HG02759 (cell line): ENCODE data around the gene KCNIP3.
A peak's percentile ranks its signal among the peaks of the same experiment; 100 is the strongest.

Experiments
- ATAC-seq: cut with Tn5 transposase; IDR thresholded peaks from one replicate; pipeline ENCODE4 v1.9.1; 2021; ENCODE audit warnings: mild to moderate bottlenecking, moderate library complexity; ENCODE audit not compliant: unreplicated experiment

Gene KCNIP3

DNA sequence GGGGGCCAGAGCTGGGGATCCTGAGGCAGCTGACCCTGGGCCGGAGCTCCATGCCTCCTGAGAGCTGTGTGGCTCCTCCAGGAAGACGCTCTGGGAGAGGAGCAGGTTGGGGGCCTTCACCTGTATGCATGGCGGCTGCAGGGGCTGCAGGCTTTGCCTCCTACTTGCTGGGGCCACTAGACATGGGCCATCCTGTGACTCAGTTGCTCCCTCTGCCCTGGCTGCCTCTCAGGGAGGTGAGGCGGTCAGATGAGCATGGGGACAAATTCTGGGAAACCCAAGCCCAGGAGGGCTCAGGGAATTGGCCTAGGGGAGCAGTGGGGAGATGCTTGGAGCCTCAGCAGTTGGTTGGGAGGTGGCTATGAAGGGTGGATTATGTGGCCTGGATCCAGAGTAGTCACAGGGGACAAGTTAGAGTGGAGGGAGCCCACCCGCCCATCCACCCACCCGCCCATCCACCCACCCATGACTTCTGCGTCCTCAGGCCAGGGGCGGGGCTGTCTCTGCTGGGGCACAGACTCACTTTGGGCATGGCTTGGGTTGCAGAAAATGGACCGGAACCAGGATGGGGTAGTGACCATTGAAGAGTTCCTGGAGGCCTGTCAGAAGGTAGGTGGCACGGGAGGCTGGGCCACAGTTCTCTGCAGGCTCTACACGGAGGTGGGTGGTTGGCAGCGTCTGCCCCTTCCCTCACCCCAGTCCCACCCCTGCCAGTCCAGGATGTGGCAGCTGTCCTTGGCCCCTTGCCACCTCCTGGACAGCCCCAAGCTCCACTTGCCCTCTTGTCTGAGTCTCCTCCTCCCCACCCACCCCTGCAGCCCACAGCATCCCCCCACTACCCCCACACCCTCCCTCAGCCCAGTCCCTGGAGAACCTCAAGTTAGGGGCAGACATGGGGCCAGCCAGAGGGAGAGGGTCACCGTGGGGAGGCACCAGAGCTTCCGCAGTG lies 85.8 kb downstream of the KCNIP3 start:
- ATAC-seq = no peak

DNA sequence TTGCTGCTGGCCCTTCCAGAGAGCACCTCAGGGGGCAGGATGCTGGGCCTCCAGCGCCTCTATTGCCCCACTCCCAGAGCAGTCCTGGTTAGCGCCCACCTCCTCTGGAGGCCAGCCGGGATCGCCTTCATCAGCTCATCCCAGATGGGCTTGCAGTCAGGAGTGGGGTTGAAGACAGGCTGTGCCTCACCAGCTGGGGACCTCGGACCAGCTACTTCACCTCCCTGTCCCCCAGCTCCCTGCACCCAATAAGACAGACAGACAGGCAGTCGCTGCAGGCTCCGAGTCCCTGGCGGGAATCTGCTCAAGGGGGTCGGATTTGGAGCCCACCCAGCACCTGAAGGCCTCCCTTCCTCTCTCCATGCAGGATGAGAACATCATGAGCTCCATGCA lies 86.5 kb downstream of the KCNIP3 start:
- ATAC-seq = no peak

DNA sequence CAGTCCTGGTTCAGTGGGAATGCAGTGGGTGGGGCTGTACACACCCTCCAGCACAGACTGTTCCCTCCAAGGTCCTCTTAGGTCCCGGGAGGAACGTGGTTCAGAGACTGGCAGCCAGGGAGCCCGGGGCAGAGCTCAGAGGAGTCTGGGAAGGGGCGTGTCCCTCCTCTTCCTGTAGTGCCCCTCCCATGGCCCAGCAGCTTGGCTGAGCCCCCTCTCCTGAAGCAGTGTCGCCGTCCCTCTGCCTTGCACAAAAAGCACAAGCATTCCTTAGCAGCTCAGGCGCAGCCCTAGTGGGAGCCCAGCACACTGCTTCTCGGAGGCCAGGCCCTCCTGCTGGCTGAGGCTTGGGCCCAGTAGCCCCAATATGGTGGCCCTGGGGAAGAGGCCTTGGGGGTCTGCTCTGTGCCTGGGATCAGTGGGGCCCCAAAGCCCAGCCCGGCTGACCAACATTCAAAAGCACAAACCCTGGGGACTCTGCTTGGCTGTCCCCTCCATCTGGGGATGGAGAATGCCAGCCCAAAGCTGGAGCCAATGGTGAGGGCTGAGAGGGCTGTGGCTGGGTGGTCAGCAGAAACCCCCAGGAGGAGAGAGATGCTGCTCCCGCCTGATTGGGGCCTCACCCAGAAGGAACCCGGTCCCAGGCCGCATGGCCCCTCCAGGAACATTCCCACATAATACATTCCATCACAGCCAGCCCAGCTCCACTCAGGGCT lies 87.9 kb downstream of the KCNIP3 start:
- no peak for ATAC-seq

DNA sequence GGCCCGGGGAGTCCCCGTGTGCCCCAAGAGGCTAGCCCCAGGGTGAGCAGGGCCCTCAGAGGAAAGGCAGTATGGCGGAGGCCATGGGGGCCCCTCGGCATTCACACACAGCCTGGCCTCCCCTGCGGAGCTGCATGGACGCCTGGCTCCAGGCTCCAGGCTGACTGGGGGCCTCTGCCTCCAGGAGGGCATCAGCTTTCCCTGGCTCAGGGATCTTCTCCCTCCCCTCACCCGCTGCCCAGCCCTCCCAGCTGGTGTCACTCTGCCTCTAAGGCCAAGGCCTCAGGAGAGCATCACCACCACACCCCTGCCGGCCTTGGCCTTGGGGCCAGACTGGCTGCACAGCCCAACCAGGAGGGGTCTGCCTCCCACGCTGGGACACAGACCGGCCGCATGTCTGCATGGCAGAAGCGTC lies 88.4 kb downstream of the KCNIP3 start:
- no peak for ATAC-seq

DNA sequence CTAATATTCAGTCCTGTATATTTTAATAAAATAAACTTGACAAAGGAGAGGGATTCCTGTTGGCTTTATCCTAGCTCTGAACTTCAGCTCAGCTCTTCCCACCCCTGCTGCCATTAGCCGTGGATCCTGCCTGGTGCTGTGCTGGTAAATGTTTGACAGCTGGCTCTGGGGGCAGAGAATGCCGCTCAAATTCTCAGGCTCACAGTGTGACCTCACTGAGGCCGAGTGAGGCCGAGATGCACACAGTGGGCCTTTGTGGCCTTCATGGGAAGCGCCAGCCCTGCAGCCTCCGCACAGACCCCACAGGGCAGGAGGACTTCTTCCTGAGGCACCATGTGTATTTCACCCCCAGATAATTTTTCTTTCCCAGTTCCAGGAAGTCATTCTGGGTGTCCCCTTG lies 88.9 kb downstream of the KCNIP3 start:
- no peak for ATAC-seq

DNA sequence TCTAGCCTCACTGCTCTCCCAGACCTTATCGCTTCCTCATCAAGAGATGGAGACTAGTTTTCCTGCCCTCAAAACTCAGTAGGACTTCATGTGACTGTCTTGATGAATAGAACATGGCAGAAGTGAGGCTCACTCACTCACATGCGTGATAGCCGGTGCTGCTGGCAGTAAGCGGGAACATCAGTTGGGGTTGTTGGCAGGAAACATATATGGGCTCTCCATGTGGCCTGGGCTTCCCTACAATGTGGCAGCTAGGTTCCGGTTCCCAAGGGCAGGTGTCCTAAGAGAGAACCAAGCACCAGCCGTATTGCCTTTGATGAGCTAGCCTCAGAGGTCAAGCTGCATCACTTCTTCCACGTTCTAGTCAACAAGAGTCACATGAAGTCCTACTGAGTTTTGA lies 90.2 kb downstream of the KCNIP3 start:
- no peak for ATAC-seq

DNA sequence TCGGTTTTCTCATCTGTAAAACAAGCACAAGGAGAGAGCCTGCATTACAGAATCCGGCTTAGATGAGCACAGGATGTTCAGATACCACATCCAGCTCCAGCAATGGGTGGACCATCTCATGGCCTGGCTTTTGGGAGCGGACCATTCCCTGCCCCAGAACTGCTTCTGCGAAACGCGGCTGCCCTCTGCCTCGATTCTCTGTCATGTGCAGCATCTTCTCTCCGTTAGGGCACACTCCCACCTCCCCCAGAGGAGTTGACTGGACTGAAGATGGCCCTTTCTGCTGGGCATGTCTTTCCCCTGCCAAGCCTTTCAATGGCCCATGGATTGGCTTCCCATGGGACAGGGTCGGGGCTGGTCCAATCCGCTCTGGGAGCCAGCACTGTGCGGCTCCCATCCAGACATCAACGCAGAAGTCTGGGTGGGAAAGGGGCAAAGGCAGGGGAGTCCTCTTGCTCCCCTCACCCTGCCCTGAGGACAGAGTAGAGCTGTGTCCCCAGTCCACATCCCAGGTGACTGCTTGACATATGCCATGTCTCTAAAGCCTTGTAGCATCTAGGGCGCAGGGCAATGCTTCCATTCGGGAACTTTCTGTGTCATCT lies 91.0 kb downstream of the KCNIP3 start:
- ATAC-seq = no peak

DNA sequence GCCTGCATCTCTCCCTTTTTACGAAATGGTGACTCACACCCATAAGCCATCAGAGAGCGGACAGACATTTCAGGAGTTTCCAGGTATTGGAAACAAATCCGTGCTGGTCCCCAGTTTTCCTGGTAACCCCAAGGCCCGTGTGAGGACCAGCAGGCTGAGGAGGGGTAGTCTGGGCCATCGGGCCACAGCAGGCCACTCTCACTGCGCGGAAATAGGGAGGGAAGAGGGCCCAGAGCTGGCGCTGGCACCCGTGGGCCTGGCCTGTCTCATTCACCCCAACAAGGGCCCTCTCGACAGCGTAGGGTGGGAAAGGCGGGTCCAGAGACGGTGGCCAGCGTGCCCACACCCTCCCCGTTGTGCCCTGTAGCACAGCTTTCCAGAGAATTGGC lies 91.7 kb downstream of the KCNIP3 start:
- peak; percentile 14 for ATAC-seq

DNA sequence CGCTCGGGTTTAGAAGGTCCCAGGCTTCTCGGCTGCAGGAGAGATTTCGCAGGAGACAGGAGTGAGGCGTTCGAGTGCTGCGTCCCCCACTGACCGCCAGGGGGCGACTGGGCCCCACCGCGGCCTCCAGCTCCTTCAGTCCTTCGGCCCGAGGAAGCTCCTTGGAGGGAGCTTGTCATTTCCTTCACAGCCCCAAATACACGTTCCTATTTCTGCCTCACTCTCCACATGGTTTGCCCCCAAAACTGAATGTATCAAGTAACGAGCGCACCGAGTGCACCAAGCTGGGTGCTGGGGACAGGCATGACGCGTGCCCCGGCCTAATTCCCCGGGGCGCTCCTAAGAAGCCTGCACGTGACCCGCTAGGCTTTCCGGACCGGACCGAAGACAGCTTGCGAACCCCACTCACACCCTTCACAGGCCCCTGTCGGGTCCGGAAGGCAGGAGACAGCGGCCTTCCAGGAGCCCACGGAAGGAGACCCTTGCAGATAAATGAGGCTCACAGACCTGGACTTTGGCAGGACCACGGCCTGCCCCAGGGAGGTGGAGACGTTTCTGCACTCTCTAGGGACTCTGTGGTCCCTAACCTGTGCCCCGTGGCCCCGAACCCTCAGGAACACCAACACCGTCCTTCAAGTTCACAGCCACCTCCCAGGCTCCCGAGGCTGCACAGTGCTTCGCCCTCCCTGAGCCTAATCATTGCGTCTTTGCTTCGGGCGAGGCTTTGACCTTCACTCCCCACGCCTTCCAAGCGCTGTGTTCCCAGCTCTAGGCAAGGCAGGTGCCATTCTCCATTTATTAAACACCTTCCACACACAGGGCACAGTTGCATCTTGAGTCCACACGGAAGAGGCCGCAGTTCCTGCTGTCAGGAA lies 92.3 kb downstream of the KCNIP3 start:
- peak; percentile 79 for ATAC-seq

DNA sequence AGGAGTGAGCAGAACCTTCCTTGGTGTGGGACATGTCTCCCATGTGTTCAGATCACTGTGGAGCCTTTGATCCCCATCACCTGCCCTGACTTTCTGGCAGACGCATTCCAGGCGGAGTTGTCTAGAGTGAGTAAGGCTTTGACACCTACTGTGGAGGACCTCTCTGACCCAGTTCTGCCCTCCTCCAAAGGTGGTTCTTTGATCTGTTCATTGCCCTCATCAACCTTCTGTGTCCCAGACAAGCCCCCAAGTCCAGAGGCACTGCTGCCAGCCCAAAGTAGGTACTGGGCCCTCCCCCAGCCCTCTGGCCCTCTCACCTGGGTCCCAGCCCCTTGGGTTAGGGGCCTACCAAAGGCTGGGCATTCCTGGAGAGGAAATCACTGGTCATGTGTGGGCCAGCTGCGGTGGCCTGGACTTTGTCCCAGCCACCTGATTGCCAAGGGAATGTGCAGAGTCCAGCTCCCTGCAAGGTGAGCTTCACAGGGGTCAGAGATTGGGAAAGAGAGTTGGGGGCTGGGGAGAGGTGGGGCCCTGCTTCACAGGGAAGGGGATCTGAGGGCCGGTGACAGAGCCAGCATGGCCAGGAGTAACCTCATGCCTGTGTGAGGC lies 93.2 kb downstream of the KCNIP3 start:
- ATAC-seq = no peak

DNA sequence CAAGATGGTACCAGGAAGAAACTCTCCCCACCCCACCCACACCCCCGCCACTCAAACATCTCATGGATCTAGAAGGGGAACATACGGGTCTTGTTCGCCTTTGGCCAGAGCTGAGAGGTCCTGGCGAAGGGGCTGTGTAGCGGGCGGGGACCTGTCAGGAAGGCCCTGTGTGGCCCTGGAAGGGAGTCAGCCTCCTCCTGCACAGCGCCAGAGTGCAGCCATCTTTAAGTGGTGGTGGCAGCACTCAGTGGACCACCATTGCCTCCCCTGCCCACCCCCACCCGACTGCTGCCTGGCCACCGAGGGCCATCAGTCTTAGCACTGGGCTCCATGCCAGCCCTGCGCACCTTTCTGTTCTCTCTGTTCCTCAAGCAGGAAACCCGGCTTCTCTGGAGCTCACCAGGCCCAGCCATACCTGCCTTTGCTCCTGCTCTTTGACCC lies 93.8 kb downstream of the KCNIP3 start:
- ATAC-seq = no peak

DNA sequence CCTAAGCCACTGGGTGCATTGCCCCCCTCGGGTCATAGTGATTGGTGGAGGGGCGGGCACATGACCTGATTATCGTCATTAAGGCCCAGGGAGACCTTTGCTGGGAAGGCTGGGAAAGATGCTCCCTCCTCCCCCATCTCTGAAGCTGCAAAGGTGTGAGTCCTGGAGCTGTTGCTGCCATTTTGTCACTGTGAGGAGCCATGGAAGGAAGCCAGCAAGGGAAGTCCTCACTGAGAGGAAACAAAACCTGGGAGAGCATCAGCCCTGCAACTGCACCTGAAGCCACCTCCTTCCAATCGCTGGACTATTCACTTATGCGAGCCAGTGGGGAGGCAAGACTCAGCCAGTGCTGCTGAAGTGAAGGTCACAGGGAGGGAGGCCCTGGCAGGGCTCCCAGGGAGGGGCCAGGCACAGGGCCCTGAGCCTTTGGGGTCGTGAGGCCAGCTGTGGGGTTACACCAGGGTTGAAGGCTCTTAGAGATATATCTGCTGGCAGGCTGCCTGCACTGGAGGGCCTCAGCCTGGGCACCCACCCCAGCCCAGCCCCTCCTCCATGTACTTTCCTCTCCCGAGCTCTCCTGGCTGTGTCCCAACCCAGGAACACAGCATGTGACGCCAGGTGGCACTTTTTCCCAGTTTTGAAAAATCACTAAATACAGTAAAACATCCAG lies 94.6 kb downstream of the KCNIP3 start:
- no peak for ATAC-seq

DNA sequence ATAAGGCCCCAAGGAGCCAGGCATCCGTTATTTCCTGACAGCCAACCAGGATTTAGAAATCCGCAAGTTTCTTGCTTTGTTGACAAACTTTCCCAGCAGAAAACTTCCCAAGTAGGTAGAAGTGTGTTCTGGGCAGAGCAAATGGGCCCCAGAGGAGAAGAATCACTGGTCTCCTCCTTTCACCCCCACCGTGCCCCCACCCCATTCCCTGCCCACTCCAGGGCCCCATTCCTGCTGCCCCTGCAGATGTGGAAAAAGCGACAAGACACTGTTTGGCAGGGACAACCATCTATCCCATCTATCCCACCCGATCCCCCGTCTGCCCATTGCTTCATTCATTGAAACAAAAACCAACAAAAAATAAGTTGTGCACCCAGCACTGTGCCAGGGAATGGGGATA lies 95.2 kb downstream of the KCNIP3 start:
- no peak for ATAC-seq

DNA sequence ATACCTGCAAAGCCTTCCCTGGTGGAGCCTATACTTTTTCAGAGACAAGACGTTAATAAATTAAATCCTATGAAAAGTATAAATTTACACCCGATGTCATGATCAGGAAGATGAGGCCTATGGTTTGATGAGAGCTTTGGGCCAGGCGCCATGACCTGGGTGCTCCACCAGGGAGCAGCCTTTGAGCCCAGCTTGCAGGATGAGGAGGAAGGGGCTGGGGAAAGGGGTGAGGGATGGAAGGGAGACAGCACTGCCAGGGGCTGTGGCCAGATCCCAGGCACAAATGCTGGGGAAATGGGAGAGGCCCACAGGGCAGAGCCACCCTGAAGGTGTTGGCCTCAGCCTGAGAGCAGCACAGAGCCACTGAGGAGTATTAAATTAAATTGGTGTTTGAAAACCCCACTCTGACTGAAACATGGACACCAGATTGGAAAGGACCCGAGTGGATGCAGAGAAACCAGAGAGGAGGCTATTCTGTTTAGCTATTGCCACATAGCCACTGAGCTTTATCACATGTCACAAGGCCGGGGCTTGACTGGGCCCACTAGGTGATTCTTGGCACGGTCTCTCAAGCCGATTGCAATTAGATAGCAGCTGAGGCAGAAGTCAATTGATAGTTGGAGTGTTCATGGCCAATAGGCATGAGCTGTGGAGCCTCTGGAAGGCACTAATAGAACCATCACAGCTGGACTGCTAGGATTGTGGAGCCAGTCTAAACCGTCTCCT lies 95.7 kb downstream of the KCNIP3 start:
- no peak for ATAC-seq

DNA sequence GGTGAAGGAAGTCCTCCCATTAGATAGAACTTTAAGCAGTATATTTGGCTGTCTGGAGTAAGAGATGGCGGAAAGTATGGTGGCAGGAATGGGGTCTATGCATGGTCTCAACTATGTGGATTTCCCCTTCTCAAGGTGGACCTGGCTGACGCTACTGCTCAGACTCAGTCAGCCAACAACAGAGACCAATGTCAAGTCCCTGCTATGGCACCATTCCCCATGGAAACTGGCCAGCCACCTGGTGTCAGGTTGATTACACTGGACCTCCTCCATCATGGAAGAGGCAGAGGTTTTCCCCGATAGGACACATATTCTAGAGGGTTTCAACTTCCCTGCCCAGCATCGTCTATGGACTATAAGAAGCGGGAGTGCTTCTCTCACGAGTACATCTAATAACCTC lies 96.8 kb downstream of the KCNIP3 start:
- no peak for ATAC-seq

DNA sequence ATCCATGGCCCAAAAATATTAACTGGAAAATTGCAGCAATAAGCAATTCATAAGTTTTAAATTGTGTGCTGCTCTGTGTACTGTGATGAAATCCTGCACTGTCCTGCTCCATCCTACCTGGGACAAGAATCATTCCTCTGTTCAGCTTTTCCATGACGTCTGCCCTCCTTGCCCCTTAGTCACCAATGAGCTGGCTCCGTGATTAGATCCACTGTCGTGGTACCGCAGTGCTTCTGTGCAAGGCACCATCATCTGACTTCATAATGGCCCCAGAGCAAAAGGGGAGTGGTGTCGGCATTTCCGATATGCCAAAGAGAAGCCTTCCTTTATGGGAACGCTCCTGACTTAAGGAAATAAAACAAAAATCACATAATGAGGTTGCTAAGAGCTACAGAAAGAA lies 101.9 kb downstream of the KCNIP3 start:
- ATAC-seq = no peak

DNA sequence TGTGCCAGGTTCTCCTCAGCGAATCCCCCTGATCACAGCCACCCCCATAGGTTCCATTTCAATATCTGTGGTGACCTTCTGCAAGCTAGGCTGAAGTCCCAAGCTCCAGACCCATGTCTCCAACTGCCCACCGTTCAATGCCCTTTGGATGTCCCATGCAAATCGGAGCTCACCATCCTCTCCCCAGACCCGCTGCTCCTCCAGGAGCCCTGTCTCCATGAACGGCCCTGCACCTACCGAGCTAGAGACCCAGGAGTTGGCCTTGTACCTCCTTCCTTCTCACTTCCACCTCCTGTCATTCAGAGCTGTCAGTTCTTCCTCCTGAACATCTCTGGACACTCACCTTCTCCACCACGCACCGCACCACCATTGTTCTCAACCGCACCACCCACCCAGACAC lies 104.3 kb downstream of the KCNIP3 start:
- no peak for ATAC-seq

DNA sequence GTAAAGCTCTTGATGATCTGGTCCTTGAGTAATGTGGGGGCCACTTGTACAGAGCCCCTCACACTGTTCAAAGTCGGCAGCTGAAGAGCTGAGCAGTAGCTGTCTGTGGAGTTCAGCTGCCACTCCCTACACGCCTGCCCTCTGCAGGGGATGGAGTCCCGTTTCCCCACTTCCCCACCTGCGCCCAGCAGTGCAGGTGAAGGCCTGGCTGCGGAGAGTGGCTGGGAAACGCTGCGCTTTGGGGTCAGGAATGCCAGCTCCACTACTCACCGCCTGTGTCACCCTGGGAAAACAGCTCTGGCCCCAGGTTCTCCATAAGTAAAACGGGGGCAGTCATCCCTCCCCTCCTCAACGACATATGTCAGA lies 104.8 kb downstream of the KCNIP3 start:
- ATAC-seq = peak; percentile 24
